Measurements from ENCODE around the gene EFCAB12. TPM values are rescaled to one million over a fixed set of nuclear protein-coding genes. Genes with fewer than 3 reads are reported as not detected.

The EFCAB12 gene
- total and polyA plus RNA-seq, 2 experiments from 2014 or later, result not detected

GRCh38 chr3:129379582-129380358 lies 48.7 kb downstream of the EFCAB12 start:
- no peaks in the 10 kb centered on the region for H3K36me3 ChIP-seq (ENCODE audit: low read depth)
- no peak for TF ChIP-seq EZH2 (IDR thresholded peaks at IDR 0.05; ENCODE audit: insufficient read depth, poor library complexity, severe bottlenecking)
- no peak for TF ChIP-seq EZH2phosphoT487 (IDR thresholded peaks at IDR 0.05; ENCODE audit: insufficient read depth, low read depth)
- no peaks in the 10 kb centered on the region for H3K4me1 ChIP-seq (ENCODE audit: insufficient read depth)
- no peaks in the 10 kb centered on the region for H3K79me2 ChIP-seq (ENCODE audit: insufficient read depth)
- no peaks in the 10 kb centered on the region for H3K9me3 ChIP-seq (ENCODE audit: low read depth)
- H3K4me2 ChIP-seq (ENCODE audit: unreplicated experiment), result no peak overlapping the region
- 59% methylated on average over 7 of the region's 7 CpGs for WGBS, 2 experiments (ENCODE audit: low coverage in 1 of 2, low lambda C conversion rate in 2 of 2, missing lambda C conversion rate in 2 of 2)
- H3K27ac ChIP-seq, result no peak overlapping the region
- DNase-seq, result no peak
- H3K27me3 ChIP-seq (replicated peaks; ENCODE audit: insufficient read depth), result no peaks in the 10 kb centered on the region
- in situ Hi-C loops (cut with MboI), result no loop called here
- no peaks in the 10 kb centered on the region for H4K20me1 ChIP-seq (ENCODE audit: insufficient read depth)
- no peak overlapping the region for H2AFZ ChIP-seq
- H3K9me2 ChIP-seq (ENCODE audit: insufficient read depth), result no peaks in the 10 kb centered on the region
- no peak overlapping the region for H3K4me3 ChIP-seq
- H3K9ac ChIP-seq, result no peak overlapping the region
- H3F3A ChIP-seq (ENCODE audit: insufficient read depth), result no peaks in the 10 kb centered on the region

- H4K20me1 ChIP-seq (ENCODE audit: insufficient read depth), result no peaks in the 10 kb centered on the region
- no peak overlapping the region for H3K4me2 ChIP-seq (ENCODE audit: unreplicated experiment)
- no peaks in the 10 kb centered on the region for H3K9me3 ChIP-seq (ENCODE audit: low read depth)
- no peak overlapping the region for H2AFZ ChIP-seq
- H3K27me3 ChIP-seq (replicated peaks; ENCODE audit: insufficient read depth), result no peaks in the 10 kb centered on the region
- H3K4me3 ChIP-seq, result no peak overlapping the region
- in situ Hi-C loops (cut with MboI), result no loop called here
- TF ChIP-seq EZH2 (IDR thresholded peaks at IDR 0.05; ENCODE audit: insufficient read depth, poor library complexity, severe bottlenecking), result no peak
- TF ChIP-seq EZH2phosphoT487 (IDR thresholded peaks at IDR 0.05; ENCODE audit: insufficient read depth, low read depth), result no peak
- no peak for DNase-seq
- no peak overlapping the region for H3K9ac ChIP-seq
- H3K79me2 ChIP-seq (ENCODE audit: insufficient read depth), result no peaks in the 10 kb centered on the region
- H3K36me3 ChIP-seq (ENCODE audit: low read depth), result no peaks in the 10 kb centered on the region
- H3K27ac ChIP-seq, result no peak overlapping the region
- no peaks in the 10 kb centered on the region for H3F3A ChIP-seq (ENCODE audit: insufficient read depth)
- H3K4me1 ChIP-seq (ENCODE audit: insufficient read depth), result no peaks in the 10 kb centered on the region
- 45 to 47% methylated on average over 1 of the region's 1 CpG for WGBS, 2 experiments (ENCODE audit: low coverage in 1 of 2, low lambda C conversion rate in 2 of 2, missing lambda C conversion rate in 2 of 2)
- H3K9me2 ChIP-seq (ENCODE audit: insufficient read depth), result no peaks in the 10 kb centered on the region
Observed at GRCh38 chr3:129378949-129379348, 49.5 kb downstream of the EFCAB12 start.

- no peak for DNase-seq
- Histone ChIP-seq H3K9ac (no peak overlapping the region), H4K20me1 (ENCODE audit: insufficient read depth) (no peaks in the 10 kb centered on the region), H3K79me2 (ENCODE audit: insufficient read depth) (no peaks in the 10 kb centered on the region), H3K4me1 (ENCODE audit: insufficient read depth) (no peaks in the 10 kb centered on the region), H3K4me3 (no peak overlapping the region), H2AFZ (no peak overlapping the region), H3K9me3 (ENCODE audit: low read depth) (no peaks in the 10 kb centered on the region), H3K36me3 (ENCODE audit: low read depth) (no peaks in the 10 kb centered on the region), H3K27ac (no peak overlapping the region), H3F3A (ENCODE audit: insufficient read depth) (no peaks in the 10 kb centered on the region), H3K27me3 (replicated peaks; ENCODE audit: insufficient read depth) (no peaks in the 10 kb centered on the region), H3K4me2 (ENCODE audit: unreplicated experiment) (no peak overlapping the region), H3K9me2 (ENCODE audit: insufficient read depth) (no peaks in the 10 kb centered on the region)
- WGBS, 2 experiments (ENCODE audit: low coverage in 1 of 2, low lambda C conversion rate in 2 of 2, missing lambda C conversion rate in 2 of 2), result 65 to 67% methylated on average over 2 of the region's 2 CpGs
- TF ChIP-seq EZH2phosphoT487 (IDR thresholded peaks at IDR 0.05; ENCODE audit: insufficient read depth, low read depth) (no peak), EZH2 (IDR thresholded peaks at IDR 0.05; ENCODE audit: insufficient read depth, poor library complexity, severe bottlenecking) (no peak)
- in situ Hi-C loops (cut with MboI), result no loop called here
Observed at GRCh38 chr3:129377615-129378014, 50.8 kb downstream of the EFCAB12 start.

GRCh38 chr3:129375099-129375498 lies 53.3 kb downstream of the EFCAB12 start:
- no peaks in the 10 kb centered on the region for H3K36me3 ChIP-seq (ENCODE audit: low read depth)
- TF ChIP-seq EZH2 (IDR thresholded peaks at IDR 0.05; ENCODE audit: insufficient read depth, poor library complexity, severe bottlenecking) (no peak), EZH2phosphoT487 (IDR thresholded peaks at IDR 0.05; ENCODE audit: insufficient read depth, low read depth) (no peak)
- in situ Hi-C loops (cut with MboI), result no loop called here
- H3K4me3 ChIP-seq, result no peak overlapping the region
- no peak overlapping the region for H2AFZ ChIP-seq
- no peak for DNase-seq
- WGBS, 2 experiments (ENCODE audit: low coverage in 1 of 2, low lambda C conversion rate in 2 of 2, missing lambda C conversion rate in 2 of 2), result 71 to 73% methylated on average over 5 of the region's 5 CpGs
- no peaks in the 10 kb centered on the region for H3K27me3 ChIP-seq (replicated peaks; ENCODE audit: insufficient read depth)
- H4K20me1 ChIP-seq (ENCODE audit: insufficient read depth), result no peaks in the 10 kb centered on the region
- H3K9me3 ChIP-seq (ENCODE audit: low read depth), result no peaks in the 10 kb centered on the region
- no peak overlapping the region for H3K9ac ChIP-seq
- H3K79me2 ChIP-seq (ENCODE audit: insufficient read depth), result no peaks in the 10 kb centered on the region
- no peaks in the 10 kb centered on the region for H3F3A ChIP-seq (ENCODE audit: insufficient read depth)
- no peaks in the 10 kb centered on the region for H3K9me2 ChIP-seq (ENCODE audit: insufficient read depth)
- H3K4me2 ChIP-seq (ENCODE audit: unreplicated experiment), result no peak overlapping the region
- H3K4me1 ChIP-seq (ENCODE audit: insufficient read depth), result no peaks in the 10 kb centered on the region
- no peak overlapping the region for H3K27ac ChIP-seq
